ENCODE measurements around the gene CSRNP3.

- no peak for TF ChIP-seq POLR2A (IDR thresholded peaks at IDR 0.05)
- TF ChIP-seq CTCF (IDR thresholded peaks at IDR 0.05), result no peak
Observed at GRCh38 chr2:165522719-165523118, 53.2 kb downstream of the CSRNP3 start.

All from right lobe of liver (tissue), 4 donors.